Inflammatory macrophage treated with lipopolysaccharide for 1 hour (primary cell): ENCODE data around the gene GALK1.
"Not testable (repeated sequence)": the region's sequence is repeated elsewhere in the genome, so short reads cannot be mapped to it uniquely, and the experiment has no call there.

Experiments
- DNase-seq, 2 donors: peaks; one replicate each; pipeline ENCODE4 v3.0.0-alpha.2; 2020 to 2022

The GALK1 gene

DNA sequence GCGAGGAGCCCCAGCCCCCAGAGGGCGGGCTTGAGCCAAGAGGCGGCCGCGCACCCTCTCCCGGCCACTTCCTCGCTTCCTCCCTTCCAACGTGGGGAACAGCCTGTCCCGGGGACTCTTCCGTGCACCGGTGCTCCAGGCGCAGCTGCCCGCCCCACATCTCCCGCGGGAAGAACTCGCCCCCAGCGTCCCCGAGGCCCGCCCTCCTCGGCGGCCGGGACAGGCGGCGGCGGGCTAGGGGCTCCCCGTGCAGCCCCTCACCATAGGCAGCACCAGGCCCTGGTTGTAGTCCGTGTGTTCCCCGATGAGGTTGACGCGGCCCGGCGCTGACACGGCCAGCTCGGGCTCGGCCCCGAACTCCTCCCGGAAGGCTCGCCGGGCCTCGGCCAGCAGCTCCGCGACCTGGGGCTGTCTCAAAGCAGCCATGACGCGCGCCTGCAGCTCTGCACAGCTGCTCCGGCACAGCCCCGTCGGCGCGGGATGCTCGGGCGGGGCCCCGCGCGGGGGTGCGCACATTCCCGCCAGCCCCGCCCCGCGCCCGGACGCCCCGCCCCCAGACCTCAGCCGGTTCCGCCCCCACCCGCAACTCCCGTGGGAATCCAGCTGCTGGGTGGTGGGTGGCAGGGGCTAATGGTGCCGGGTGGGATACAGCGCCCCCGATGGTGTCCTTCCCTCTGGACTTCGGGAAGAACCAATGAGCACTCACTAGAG lies at the start of gene GALK1:
Gene GALK1, minus strand, starts transcription at position 482 of the 711 bp plus-strand sequence. Its CDS starts 56 bp downstream, at position 426.
- DNase-seq, result peak; percentile 62 to 71

DNA sequence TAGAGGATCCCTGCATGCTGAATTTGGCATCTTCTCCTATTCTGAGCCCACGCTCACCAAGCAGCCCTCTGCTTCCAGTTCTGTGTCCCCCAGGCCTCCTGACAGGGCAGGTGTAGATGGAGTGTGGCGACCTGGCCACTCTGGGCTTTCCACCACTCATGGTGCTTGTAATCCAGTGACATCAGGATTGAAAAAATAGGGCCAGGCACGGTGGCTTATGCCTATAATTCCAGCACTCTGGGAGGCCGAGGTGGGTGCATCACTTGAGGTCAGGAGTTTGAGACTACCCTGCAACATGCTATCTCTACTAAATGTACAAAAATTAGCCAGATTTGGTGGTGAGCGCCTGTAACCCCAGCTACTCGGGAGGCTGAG lies 49.0 kb upstream of the GALK1 start:
- no peak for DNase-seq

- no peak for DNase-seq
Observed at GRCh38 chr17:75813081-75814020, 48.4 kb upstream of the GALK1 start.

GRCh38 chr17:75812096-75813013 lies 47.4 kb upstream of the GALK1 start:
- DNase-seq, result no peak

- DNase-seq, result no peak
Observed at GRCh38 chr17:75811174-75811573, 46.2 kb upstream of the GALK1 start.

- DNase-seq, result not testable (repeated sequence)
Observed at GRCh38 chr17:75810756-75811155, 45.8 kb upstream of the GALK1 start.

DNA sequence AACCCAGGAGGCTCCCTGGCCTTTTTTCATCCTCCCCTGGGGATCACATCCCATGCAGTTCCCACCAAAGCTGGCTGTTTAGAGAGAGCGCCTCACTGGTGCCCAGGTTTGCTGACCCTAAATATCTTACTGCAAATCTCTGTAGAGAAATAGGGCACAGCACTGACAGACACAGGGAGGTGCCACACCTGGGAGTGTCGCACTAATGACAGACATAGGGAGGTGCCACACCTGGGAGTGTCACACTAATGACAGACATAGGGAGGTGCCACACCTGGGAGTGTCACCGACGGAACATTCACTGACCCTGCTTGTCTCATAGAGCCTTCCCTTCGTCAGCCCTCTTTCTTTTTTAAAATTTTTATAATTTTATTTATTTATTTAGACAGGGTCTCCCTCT lies 45.2 kb upstream of the GALK1 start:
- no peak for DNase-seq

- no peak for DNase-seq
Observed at GRCh38 chr17:75809631-75810111, 44.7 kb upstream of the GALK1 start.

GRCh38 chr17:75808905-75809621 lies 44.1 kb upstream of the GALK1 start:
- DNase-seq, result peak in 1 of 2 donors; percentile 19

GRCh38 chr17:75808549-75808904 lies 43.5 kb upstream of the GALK1 start:
- no peak for DNase-seq

DNA sequence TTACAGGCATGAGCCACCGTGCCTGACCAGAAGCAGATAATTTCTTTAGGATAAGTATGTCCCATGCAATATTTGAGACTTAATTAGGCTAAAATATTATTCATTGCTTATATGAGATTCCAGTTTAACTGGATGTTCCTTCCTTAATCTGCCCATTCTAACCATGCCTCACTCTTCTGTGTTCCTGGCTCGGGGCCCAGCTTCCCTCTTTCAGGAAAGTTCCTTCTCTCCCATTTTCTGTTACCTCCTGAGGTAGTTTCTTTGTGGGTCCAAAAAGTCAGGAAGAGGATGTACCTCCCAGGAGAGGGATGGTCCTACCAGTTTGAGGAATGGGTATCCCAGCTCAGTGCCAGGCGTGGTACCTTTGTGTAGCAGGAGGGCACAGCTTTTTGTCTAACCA lies 42.9 kb upstream of the GALK1 start:
- DNase-seq, result no peak

GRCh38 chr17:75806822-75807500 lies 42.0 kb upstream of the GALK1 start:
- no peak for DNase-seq

GRCh38 chr17:75803883-75804282 lies 38.9 kb upstream of the GALK1 start:
- DNase-seq, result no peak

DNA sequence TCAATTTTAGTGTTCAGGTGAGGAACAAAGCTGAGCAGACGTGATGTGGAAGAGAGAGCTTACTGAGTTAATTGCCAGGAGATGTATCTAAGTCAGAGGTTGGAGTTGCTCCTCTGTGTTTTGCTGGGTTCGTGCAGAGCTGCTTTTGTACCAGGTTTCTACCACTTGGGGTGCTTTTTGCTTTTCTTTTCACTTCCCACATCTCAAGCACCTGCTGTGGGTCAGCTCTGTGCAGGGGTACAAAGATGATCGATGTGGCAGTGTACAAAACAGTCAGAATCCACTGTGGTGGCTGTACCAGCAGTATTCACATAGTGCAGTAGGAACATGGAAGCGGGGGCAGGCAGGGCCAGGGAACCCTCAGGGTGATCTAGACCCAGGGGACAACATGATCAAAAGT lies 34.4 kb upstream of the GALK1 start:
- DNase-seq, result no peak

- no peak for DNase-seq
Observed at GRCh38 chr17:75795820-75796607, 31.0 kb upstream of the GALK1 start.

- no peak for DNase-seq
Observed at GRCh38 chr17:75793460-75793859, 28.5 kb upstream of the GALK1 start.

DNA sequence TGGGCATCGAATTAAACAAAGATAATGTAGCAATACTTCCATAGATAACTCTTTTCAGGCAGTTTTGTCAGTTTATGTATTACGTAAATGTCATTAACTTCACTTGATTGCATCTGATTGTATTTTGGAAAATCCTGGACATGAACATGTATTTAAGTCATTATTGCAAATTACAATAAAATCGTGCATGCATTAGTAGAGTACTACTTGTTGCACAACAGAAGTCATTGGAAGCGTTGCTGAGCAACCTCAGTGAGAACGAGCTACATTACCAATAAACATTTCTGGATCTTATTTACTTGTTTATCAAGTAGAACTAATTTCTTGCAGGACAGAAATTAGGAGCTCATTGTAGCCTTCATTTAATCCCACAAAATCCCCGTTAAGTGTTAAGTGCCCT lies 26.3 kb upstream of the GALK1 start:
- no peak for DNase-seq

- peak; percentile 82 to 92 for DNase-seq
Observed at GRCh38 chr17:75785016-75785890, 20.3 kb upstream of the GALK1 start.

GRCh38 chr17:75784473-75785015 lies 19.6 kb upstream of the GALK1 start, which contains the start of gene UNK:
TSS of gene UNK (plus strand) at chr17:75784806. CDS start at chr17:75784881, 75 bp downstream.
- DNase-seq, result peak; percentile 98 to 99
